WERI-Rb-1 (cell line): ENCODE results near the gene CCDC85B.

Experiments used
- DNase-seq: peaks from one replicate; pipeline ENCODE4 v3.0.0-alpha.2; 2020
- H3K27ac ChIP-seq: fragments of 250-450 bp; sonication (Bioruptor Pico); 2 replicates; pipeline ENCODE4 v1.5.1; 2020; ENCODE audit warnings: mild to moderate bottlenecking, moderate library complexity
- H3K27me3 ChIP-seq: fragments of 250-450 bp; sonication (Bioruptor Pico); 2 replicates; pipeline ENCODE4 v1.5.1; 2021; ENCODE audit warnings: mild to moderate bottlenecking, low read depth, moderate library complexity; ENCODE audit not compliant: insufficient read depth, severe bottlenecking
- H3K36me3 ChIP-seq: fragments of 250-450 bp; sonication (Bioruptor Pico); 2 replicates; pipeline ENCODE4 v1.5.1; 2020; ENCODE audit warnings: mild to moderate bottlenecking, moderate library complexity
- H3K4me3 ChIP-seq: 2 replicates; pipeline ENCODE4 v1.5.1; 2011; ENCODE audit warnings: low read depth, mild to moderate bottlenecking, control low read depth, low read length
- H3K9me3 ChIP-seq: fragments of 250-450 bp; sonication (Bioruptor Pico); 2 replicates; pipeline ENCODE4 v1.5.1; 2021; ENCODE audit warnings: mild to moderate bottlenecking, moderate library complexity; ENCODE audit not compliant: severe bottlenecking
- CTCF ChIP-seq: IDR thresholded peaks from 2 replicates; pipeline ENCODE4 v1.5.1; 2011; ENCODE audit warnings: low read depth, mild to moderate bottlenecking, control low read depth, inconsistent platforms, low read length

The CCDC85B gene

DNA sequence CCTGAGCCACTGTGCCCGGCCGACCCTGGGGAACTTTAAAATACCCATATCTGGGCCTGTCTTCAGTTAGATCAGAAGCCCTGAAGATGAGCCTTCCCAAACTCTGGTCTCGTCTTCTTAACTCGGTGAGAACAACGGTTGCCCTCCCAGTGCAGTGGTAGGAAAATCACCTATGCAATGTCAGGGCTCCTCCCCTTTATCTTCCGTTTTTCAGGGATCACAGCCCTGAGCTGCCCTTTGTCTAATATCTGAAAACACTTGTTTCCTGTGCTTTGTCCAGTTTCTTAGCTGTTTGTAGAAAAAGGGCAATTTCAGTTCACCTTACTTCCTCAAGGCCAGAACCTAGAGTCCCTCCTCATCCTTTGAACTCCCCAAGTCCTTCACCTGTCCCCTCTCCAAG, 38.2 kb downstream of the CCDC85B start:
- H3K4me3 ChIP-seq = no peak overlapping the region
- no peak overlapping the region for H3K27ac ChIP-seq
- no peaks in the 10 kb centered on the region for H3K27me3 ChIP-seq
- no peaks in the 10 kb centered on the region for H3K9me3 ChIP-seq
- no peak for DNase-seq
- peaks cover under 1% of the 10 kb centered on the region; the same call in 1 of the 2 replicates for H3K36me3 ChIP-seq
- TF ChIP-seq CTCF = no peak

DNA sequence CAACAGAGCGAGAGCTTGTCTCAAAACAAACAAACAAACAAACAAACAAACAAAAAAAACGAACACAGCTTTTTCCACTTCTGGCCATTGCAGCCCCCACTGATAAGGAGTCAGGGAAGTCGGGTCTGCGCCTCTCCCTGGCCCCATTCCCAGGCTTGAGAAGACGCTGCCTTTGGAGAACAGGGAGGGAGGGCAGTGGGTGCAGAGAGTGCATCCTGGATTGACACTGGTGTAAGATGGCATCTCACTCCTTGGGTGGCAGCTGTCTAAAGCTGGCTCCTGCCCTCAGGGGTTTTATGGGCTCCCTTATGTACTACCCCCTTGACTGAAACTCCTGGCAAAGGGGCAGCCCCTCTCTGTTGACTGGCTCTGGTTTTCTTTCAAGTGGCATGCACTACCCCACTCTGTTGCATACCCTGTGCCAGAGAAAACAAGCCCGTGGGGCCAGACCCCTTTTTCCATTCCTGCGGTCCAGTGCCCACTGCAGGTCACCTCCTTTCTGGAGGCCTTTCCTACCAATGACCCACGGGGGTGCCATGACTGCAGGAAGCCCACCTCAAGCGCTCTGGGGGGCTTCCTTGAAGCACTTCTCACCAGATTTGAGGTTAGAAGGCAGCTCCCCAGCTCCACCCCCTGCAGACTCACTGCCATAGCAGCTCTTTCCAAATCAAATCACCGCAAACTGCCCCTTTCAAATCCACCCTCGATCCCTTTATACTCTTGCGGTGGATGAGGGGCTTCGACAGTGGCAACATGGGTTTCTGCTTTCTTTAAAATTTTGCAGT, 41.5 kb downstream of the CCDC85B start:
- peak; percentile 11; the same call in 1 of the 2 replicates for TF ChIP-seq CTCF
- Histone ChIP-seq H3K27me3 (no peaks in the 10 kb centered on the region), H3K36me3 (no peaks in the 10 kb centered on the region), H3K4me3 (no peak overlapping the region), H3K9me3 (no peaks in the 10 kb centered on the region), H3K27ac (no peak overlapping the region)
- DNase-seq = no peak

- TF ChIP-seq CTCF = no peak
- Histone ChIP-seq H3K9me3 (no peaks in the 10 kb centered on the region), H3K27ac (no peak overlapping the region), H3K27me3 (no peaks in the 10 kb centered on the region), H3K36me3 (no peaks in the 10 kb centered on the region), H3K4me3 (no peak overlapping the region)
- peak; percentile 31 for DNase-seq
These were observed 42.1 kb downstream of the CCDC85B start for GRCh38 chr11:65932558-65932919.

DNA sequence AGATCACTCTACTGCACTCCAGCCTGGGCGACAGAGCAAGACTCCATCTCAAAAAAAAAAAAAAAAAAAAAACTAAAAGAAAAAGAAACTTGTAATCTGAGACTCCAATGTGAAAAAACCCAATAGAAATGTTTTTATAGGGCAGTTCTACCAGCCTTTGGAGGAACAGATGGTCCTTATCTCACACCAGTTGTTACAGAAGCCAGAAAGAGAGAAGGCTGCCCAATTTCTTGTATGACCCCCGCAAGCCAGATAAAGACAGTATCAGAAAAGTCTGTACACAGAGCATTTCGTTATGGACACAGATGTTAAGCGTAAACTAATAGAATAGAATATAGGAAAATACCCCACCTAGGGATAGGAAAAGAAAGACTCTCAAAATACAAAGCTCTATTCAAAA, 43.5 kb downstream of the CCDC85B start:
- H3K27ac ChIP-seq = no peak overlapping the region
- H3K4me3 ChIP-seq = no peak overlapping the region
- no peak for TF ChIP-seq CTCF
- no peaks in the 10 kb centered on the region for H3K27me3 ChIP-seq
- DNase-seq = no peak
- H3K9me3 ChIP-seq = no peaks in the 10 kb centered on the region
- H3K36me3 ChIP-seq = no peaks in the 10 kb centered on the region

GRCh38 chr11:65937766-65938165, 47.3 kb downstream of the CCDC85B start:
- Histone ChIP-seq H3K4me3 (no peak overlapping the region), H3K36me3 (no peaks in the 10 kb centered on the region), H3K27me3 (no peaks in the 10 kb centered on the region), H3K9me3 (no peaks in the 10 kb centered on the region), H3K27ac (no peak overlapping the region)
- no peak for TF ChIP-seq CTCF
- no peak for DNase-seq
